ENCODE measurements around the gene PLEKHN1.

DNA sequence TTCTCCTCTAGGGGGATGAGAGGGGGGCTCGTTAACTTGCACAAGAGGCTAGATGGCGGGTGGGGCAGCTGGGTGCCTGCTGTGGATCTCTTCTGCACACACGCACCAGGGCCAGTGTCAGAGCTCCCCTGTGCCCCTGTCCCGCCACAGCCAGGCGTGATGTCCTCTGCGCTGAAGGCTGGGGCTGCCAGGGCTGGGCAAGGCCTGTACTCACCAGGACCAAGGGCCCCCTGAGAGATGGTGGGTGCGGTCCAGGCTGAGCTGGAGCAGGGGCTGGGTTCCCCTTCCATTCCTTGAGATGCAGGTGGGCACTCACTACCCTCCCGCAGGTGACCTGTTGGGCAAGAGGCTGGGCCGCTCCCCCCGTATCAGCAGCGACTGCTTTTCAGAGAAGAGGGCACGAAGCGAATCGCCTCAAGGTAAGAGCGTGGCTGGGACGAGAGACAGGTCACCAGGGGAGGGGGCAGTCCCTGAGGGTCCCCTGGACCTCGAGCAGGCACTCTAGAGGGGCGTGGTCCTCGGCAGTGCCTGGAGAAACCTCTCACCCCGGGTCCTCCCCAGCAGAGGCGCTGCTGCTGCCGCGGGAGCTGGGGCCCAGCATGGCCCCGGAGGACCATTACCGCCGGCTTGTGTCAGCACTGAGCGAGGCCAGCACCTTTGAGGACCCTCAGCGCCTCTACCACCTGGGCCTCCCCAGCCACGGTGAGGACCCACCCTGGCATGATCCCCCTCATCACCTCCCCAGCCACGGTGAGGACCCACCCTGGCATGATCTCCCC, 27.4 kb upstream of the PLEKHN1 start:
- TF ChIP-seq, protein P1, sequence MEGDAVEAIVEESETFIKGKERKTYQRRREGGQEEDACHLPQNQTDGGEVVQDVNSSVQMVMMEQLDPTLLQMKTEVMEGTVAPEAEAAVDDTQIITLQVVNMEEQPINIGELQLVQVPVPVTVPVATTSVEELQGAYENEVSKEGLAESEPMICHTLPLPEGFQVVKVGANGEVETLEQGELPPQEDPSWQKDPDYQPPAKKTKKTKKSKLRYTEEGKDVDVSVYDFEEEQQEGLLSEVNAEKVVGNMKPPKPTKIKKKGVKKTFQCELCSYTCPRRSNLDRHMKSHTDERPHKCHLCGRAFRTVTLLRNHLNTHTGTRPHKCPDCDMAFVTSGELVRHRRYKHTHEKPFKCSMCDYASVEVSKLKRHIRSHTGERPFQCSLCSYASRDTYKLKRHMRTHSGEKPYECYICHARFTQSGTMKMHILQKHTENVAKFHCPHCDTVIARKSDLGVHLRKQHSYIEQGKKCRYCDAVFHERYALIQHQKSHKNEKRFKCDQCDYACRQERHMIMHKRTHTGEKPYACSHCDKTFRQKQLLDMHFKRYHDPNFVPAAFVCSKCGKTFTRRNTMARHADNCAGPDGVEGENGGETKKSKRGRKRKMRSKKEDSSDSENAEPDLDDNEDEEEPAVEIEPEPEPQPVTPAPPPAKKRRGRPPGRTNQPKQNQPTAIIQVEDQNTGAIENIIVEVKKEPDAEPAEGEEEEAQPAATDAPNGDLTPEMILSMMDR (IDR thresholded peaks at IDR 0.05), result no peak
- TF ChIP-seq EP300 (IDR thresholded peaks at IDR 0.05), result no peak
